Esophagus muscularis mucosa (tissue), 3 donors: ENCODE measurements around the gene TDRD6.

Experiments
- CTCF ChIP-seq, 3 experiments: fragments of 200-600 bp in 2 of 3; fragments of 450-650 bp in 1 of 3; sonication (generic) in 2 of 3; IDR thresholded peaks; one replicate each; pipeline ENCODE4 v1.5.1; 2017 to 2019; ENCODE audit warnings: antibody characterized with exemption in 3 of 3, mild to moderate bottlenecking in 2 of 3, moderate library complexity in 1 of 3
- POLR2A ChIP-seq: fragments of 450-650 bp; IDR thresholded peaks from one replicate; pipeline ENCODE4 v1.6.1; 2017; ENCODE audit warnings: antibody characterized with exemption, moderate library complexity, mild to moderate bottlenecking, low read depth
- POLR2AphosphoS5 ChIP-seq, 2 donors: sonication (generic); formaldehyde crosslinking; IDR thresholded peaks; one replicate each; pipeline ENCODE4 v1.6.1; 2017; ENCODE audit warnings: antibody characterized with exemption in 2 of 2

- TF ChIP-seq POLR2A (no peak), POLR2AphosphoS5 (IDR thresholded peaks at IDR 0.05) (no peak), CTCF (IDR thresholded peaks at IDR 0.05) (no peak)
These were observed 31.4 kb downstream of the TDRD6 start for GRCh38 chr6:46719099-46719498.
